Measurements from ENCODE around the gene SMIM36. TPM values are rescaled to one million over a fixed set of nuclear protein-coding genes. Genes with fewer than 3 reads are reported as not detected.

The SMIM36 gene
- total RNA-seq, 2 experiments from 2014 or later, result not detected

DNA sequence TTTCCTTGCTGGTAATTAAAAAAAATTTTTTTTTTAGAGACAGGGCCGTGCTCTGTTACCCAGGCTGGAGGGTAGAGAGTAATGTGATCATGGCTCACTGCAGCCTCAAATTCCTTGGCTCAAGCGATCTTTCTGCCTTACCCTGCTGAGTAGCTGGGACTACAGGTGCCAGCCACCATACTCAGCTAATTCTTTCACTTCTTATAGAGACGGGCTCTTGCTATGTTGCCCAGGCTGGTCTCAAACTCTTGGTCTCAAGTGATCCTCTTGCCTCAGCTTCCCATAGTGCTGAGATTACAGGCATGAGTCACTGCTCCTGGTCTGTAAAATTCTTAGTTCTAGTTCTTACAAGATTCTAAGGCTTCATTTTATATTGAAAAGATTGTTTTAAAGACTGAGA is 11.1 kb downstream of the SMIM36 start:
- Mint-ChIP-seq H3K27me3 (ENCODE audit: low read depth) (no peaks in the 10 kb centered on the region), H3K4me3 (no peak overlapping the region), H3K36me3 (ENCODE audit: low read depth) (no peaks in the 10 kb centered on the region), H3K27ac (no peak overlapping the region), H3K4me1 (ENCODE audit: low read depth) (no peaks in the 10 kb centered on the region), H3K9me3 (no peaks in the 10 kb centered on the region)
- no peak for DNase-seq
- CTCF ChIA-PET, result interaction anchor here (0.7 to 1.0 kb wide), 2 partner anchors 151 to 660 kb away, joined by 3 to 4 read pairs; no protein-coding TSS in a partner anchor
- intact Hi-C loops (cut with micrococcal nuclease), result no loop called here

DNA sequence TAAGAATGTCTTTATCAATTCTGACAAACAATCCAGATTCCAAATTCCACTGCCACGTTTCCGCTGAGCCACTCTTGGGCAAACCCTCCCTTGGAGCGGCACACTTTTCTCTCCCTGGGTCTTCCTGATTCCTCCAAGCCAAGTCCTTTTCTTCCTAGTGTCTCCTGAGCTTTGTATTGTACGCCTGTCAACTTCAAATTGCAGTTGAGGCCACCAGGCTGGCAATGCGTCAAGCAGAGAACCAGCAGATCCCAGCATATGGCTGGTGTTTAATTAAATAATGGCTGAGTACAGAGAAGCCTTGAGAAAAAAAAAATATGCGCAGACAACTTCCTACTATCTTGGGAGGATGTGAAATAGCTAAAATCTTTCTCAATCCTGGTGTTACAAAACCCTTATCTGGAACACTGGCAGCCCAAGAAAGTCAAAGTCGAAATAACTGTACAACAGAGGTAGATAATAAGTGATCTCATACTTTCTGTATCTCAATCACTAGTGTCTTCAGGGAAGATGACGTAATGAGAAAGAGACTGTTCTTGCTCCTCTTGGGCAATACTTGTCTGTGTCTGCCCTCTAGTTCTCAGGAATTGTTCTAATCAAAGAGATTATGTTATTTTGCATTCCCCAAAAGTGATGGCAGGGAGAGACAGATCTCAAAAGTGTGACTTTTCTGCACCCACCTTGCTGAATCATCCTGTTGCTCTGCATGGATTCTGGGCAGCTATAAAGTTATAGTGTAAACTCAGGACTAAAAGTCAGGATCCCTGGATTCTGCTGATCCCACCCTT is 15.0 kb downstream of the SMIM36 start:
- no peak overlapping the region for H3K27ac Mint-ChIP-seq

DNA sequence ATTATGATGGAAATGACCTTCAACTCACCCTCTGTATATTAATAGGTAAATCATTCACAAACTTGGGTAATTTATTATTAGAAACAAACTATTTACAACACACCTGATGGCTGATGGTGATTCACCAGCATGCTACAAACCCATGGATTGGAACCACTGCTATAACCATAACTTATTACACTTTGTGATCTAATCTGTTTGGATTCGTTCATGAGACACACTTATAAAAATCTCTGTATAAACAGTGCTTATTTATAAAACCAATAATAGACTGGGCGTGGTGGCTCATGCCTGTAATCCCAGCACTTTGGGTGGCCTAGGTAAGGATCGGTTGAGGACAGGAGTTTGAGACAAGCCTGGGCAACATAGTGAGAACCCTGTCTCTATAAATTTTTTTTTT is 16.0 kb downstream of the SMIM36 start:
- Mint-ChIP-seq H3K36me3 (ENCODE audit: low read depth) (no peaks in the 10 kb centered on the region), H3K4me3 (no peak overlapping the region), H3K27me3 (ENCODE audit: low read depth) (peaks cover 3% of the 10 kb centered on the region), H3K27ac (no peak overlapping the region), H3K4me1 (ENCODE audit: low read depth) (no peaks in the 10 kb centered on the region), H3K9me3 (no peaks in the 10 kb centered on the region)
- no peak for DNase-seq
- intact Hi-C loops (cut with micrococcal nuclease), result no loop called here
- CTCF ChIA-PET, result no interaction called here

More for the DNA sequence above, 15.0 kb downstream of the SMIM36 start:
- H3K4me3 Mint-ChIP-seq, result no peak overlapping the region
- no peaks in the 10 kb centered on the region for H3K4me1 Mint-ChIP-seq (ENCODE audit: low read depth)
- peaks cover 3% of the 10 kb centered on the region for H3K27me3 Mint-ChIP-seq (ENCODE audit: low read depth)
- no peak for DNase-seq
- intact Hi-C loops (cut with micrococcal nuclease), result no loop called here
- CTCF ChIA-PET, result no interaction called here
- no peaks in the 10 kb centered on the region for H3K9me3 Mint-ChIP-seq
- no peaks in the 10 kb centered on the region for H3K36me3 Mint-ChIP-seq (ENCODE audit: low read depth)

DNA sequence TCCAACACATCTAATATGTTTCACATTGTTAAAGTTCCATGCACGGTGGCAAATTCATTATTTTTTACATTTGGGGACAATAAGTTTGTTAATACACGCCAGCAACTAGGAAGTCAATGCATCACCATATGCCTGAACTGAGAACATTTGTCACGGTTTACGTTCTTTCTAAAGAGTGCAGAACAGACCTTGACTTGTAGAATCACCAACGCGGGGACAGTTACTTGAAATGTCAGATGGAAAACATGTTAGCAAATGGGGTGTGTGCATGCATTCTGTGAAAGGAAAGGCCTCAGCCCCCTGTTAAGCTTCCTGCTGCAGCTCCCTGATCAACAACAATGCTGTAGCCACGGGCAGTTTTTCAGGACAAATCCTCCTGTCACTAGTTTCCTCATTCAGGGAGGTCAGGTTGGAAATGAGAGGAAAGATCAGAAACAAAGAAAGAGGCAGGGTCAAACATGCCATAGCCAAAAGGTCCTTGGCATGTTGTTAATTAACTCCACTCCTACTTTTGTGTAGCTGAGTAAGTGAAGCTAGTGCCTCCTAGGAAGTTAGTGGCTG is 18.4 kb downstream of the SMIM36 start:
- no peak overlapping the region for H3K4me3 Mint-ChIP-seq
- H3K27me3 Mint-ChIP-seq (ENCODE audit: low read depth), result peaks cover 3% of the 10 kb centered on the region
- H3K4me1 Mint-ChIP-seq (ENCODE audit: low read depth), result no peaks in the 10 kb centered on the region
- H3K27ac Mint-ChIP-seq, result no peak overlapping the region
- H3K9me3 Mint-ChIP-seq, result no peaks in the 10 kb centered on the region
- no peak for DNase-seq
- no peaks in the 10 kb centered on the region for H3K36me3 Mint-ChIP-seq (ENCODE audit: low read depth)
- intact Hi-C loops (cut with micrococcal nuclease), result no loop called here
- CTCF ChIA-PET, result interaction anchor here (0.9 kb wide), 1 partner anchor 136 kb away, joined by 4 read pairs; no protein-coding TSS in a partner anchor

DNA sequence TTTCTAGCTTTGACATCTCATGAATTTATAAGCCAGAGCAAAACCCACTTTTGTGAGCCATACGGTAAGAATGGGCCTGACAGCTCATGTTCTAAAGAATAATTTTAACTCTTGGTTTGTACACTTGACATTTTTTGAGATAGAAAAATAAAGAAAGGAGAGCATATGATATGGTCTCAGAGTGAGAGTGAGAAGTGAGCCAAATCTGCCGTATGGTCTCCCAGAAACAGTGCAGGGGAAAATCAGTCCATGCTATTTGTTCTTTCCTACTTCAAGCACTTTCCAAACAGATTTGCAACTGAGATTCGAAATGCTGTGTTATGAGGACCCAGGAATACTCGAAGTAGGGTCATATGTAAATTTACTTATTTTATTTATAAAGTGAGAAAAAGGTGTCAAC is 20.9 kb downstream of the SMIM36 start:
- CTCF ChIA-PET, result interaction anchor here (0.6 kb wide), 1 partner anchor 24 kb away, joined by 3 read pairs; no protein-coding TSS in a partner anchor
- no peaks in the 10 kb centered on the region for H3K36me3 Mint-ChIP-seq (ENCODE audit: low read depth)
- no peaks in the 10 kb centered on the region for H3K4me1 Mint-ChIP-seq (ENCODE audit: low read depth)

DNA sequence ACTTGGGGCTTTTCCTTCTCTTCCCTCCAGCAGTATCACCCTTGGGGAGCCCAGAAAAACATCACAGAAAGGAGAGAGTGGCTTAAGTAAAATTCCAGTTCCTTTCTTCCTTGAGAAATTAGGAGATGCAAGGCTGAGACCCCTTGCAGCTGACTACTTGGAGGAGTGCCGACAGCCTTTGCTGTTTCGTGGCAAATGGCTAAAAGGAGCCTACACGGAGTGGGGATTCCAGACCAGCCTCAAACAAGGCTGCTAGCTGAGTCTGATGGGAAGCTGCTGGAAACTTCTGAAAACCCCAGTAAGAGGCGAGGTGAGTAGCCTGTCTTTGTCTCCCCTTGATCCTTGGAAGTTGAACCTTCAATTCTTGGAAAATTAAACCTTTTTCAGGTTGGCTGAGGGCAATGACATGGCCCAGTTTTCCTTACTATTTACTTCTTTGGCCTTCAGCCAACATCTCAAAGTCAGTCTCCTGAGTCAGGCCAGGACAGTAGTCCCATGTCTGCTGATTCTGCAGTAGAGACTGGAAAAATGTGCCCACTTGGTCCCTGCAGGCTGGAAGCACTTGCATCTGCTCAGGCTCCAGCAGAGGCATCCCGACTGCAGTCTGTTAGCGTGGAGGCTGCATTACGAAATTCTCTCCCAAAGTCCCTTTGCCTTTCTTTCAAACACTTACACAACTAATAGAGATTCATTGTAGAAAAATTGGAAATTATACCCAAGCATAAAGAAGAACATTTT is 23.4 kb downstream of the SMIM36 start:
- intact Hi-C loops (cut with micrococcal nuclease), result no loop called here
- no peaks in the 10 kb centered on the region for H3K36me3 Mint-ChIP-seq (ENCODE audit: low read depth)
- CTCF ChIA-PET, result no interaction called here
- no peaks in the 10 kb centered on the region for H3K27me3 Mint-ChIP-seq (ENCODE audit: low read depth)
- H3K27ac Mint-ChIP-seq, result no peak overlapping the region
- no peak overlapping the region for H3K4me3 Mint-ChIP-seq
- no peaks in the 10 kb centered on the region for H3K4me1 Mint-ChIP-seq (ENCODE audit: low read depth)
- no peaks in the 10 kb centered on the region for H3K9me3 Mint-ChIP-seq
- no peak for DNase-seq

More for the DNA sequence above, 20.9 kb downstream of the SMIM36 start:
- intact Hi-C loops (cut with micrococcal nuclease), result no loop called here
- H3K9me3 Mint-ChIP-seq, result no peaks in the 10 kb centered on the region
- H3K27ac Mint-ChIP-seq, result no peak overlapping the region
- no peak for DNase-seq
- H3K4me3 Mint-ChIP-seq, result no peak overlapping the region
- H3K27me3 Mint-ChIP-seq (ENCODE audit: low read depth), result peaks cover 3% of the 10 kb centered on the region

DNA sequence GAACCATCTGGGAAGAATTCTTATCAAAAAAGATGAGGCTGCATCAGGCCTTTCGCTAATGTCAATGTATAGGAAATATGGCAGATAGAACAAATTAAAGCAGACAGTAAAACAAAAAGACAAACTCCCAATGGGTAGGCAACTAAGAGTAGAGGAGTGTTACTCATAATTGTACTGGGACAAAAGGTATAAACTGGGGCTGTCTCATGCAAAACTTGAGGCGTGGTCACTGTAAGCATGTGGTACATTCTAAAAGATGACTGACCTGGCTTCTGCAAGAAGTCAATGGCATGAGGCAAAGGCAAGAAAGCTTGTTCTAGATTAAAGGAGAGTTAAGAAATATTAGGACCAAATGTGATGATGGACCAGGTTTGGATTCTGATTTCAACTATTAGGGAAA is 26.7 kb downstream of the SMIM36 start:
- intact Hi-C loops (cut with micrococcal nuclease), result no loop called here

DNA sequence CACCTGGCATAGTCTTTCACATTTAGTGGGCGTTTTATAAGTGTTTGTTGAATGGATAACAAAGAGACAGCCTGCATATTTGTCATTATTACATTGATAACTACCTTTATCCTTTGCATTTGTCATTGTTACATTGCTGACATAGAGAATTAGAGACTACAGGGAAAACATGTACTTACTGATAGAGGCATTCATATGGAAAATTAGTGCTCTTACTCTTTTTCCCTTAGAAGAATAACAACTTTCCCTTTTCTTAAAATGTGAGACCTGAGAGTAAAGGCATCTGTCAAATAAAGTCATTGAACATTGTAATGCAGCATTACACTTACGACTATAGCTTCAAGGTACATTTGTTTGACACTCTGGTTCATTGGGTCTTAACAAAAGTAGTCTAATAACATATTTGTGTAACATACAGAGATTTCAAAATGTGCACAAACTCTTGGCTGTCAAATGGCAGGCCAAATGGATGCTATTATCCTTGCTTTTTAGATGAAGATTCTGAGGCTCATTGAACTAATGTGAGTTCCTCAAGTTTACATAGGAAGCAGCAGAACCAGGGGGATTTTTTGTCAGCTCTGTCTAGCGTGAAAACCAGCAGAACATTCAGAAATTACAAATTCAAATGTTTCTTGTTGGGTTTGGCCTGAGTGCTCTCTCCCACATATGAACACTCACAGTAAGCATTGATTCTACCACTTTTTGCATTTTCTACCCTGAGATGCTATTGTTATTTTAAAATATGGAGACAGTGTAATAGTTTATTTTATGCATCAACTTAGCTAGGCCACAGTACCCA is 28.5 kb downstream of the SMIM36 start:
- Mint-ChIP-seq H3K4me1 (ENCODE audit: low read depth) (no peaks in the 10 kb centered on the region), H3K27ac (no peak overlapping the region), H3K9me3 (no peaks in the 10 kb centered on the region), H3K27me3 (ENCODE audit: low read depth) (no peaks in the 10 kb centered on the region), H3K4me3 (no peak overlapping the region), H3K36me3 (ENCODE audit: low read depth) (no peaks in the 10 kb centered on the region)
- no peak for DNase-seq
- CTCF ChIA-PET, result no interaction called here
- intact Hi-C loops (cut with micrococcal nuclease), result no loop called here

More for the DNA sequence above, 26.7 kb downstream of the SMIM36 start:
- Mint-ChIP-seq H3K36me3 (ENCODE audit: low read depth) (no peaks in the 10 kb centered on the region), H3K4me3 (no peak overlapping the region), H3K9me3 (no peaks in the 10 kb centered on the region), H3K27ac (no peak overlapping the region), H3K4me1 (ENCODE audit: low read depth) (no peaks in the 10 kb centered on the region), H3K27me3 (ENCODE audit: low read depth) (no peaks in the 10 kb centered on the region)
- no peak for DNase-seq
- CTCF ChIA-PET, result interaction anchor here (0.8 kb wide), 1 partner anchor 128 kb away, joined by 3 read pairs; no protein-coding TSS in a partner anchor

DNA sequence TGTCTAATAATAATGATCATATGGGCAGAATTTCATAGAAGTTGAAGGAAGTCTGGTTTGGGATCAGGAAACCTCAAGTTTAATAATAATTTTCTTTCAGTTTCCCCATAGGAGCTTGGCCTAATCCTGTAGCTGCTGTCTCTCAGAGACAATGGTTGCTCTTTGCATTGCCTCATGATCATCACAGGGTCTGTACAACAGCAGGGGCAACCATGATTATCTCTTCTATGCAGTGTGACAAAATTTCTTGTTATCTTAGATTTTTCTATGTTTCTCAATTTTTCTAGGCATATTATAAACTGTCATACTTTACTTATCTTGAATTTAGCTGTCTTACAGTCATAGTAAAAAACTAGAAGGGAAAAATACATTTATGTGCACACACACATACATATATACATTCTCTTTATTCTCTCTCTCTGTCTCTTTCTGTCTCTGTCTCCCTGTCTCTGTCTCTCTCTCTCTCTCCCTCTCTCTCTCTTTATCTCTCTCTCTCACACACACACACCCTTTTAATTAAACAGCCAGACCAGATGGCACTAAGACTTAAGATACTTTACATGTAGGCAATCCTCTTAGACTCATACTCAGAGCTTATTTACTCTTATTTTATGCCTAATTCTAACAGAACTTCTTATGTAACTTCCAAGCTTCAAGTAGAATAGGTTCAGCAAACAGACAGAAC is 30.5 kb downstream of the SMIM36 start:
- no peaks in the 10 kb centered on the region for H3K36me3 Mint-ChIP-seq (ENCODE audit: low read depth)
- no peaks in the 10 kb centered on the region for H3K9me3 Mint-ChIP-seq
- H3K27me3 Mint-ChIP-seq (ENCODE audit: low read depth), result no peaks in the 10 kb centered on the region
- H3K4me1 Mint-ChIP-seq (ENCODE audit: low read depth), result no peaks in the 10 kb centered on the region
- CTCF ChIA-PET, result interaction anchor here (0.9 to 1.6 kb wide), 2 partner anchors 34 to 36 kb away, joined by 3 to 4 read pairs; no protein-coding TSS in a partner anchor
- no peak for DNase-seq
- H3K27ac Mint-ChIP-seq, result no peak overlapping the region
- intact Hi-C loops (cut with micrococcal nuclease), result no loop called here
- no peak overlapping the region for H3K4me3 Mint-ChIP-seq

DNA sequence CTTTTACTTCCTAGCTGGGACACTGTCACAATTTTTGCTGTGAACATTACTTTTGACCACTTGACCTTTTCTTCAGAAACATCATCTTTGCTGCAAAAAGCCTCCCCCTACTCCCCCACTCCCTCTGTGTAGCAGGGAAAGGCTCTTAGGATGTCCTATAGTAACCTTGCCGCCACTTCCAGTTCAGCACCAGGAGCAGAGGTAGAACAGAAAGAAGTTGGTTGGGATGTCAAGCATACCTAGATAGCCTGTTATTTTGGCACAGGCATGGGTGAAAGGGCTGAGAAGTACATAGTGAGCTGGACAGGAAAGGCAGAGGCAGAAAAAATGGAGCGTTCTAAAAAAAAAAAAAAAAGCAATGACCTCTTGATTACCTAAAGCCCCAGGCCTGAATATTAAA is 31.3 kb downstream of the SMIM36 start:
- Mint-ChIP-seq H3K36me3 (ENCODE audit: low read depth) (no peaks in the 10 kb centered on the region), H3K4me3 (no peak overlapping the region), H3K4me1 (ENCODE audit: low read depth) (no peaks in the 10 kb centered on the region), H3K9me3 (no peaks in the 10 kb centered on the region), H3K27ac (no peak overlapping the region), H3K27me3 (ENCODE audit: low read depth) (no peaks in the 10 kb centered on the region)
- CTCF ChIA-PET, result interaction anchor here (1.6 kb wide), 1 partner anchor 37 kb away, joined by 3 read pairs; no protein-coding TSS in a partner anchor
- intact Hi-C loops (cut with micrococcal nuclease), result no loop called here
- DNase-seq, result no peak

DNA sequence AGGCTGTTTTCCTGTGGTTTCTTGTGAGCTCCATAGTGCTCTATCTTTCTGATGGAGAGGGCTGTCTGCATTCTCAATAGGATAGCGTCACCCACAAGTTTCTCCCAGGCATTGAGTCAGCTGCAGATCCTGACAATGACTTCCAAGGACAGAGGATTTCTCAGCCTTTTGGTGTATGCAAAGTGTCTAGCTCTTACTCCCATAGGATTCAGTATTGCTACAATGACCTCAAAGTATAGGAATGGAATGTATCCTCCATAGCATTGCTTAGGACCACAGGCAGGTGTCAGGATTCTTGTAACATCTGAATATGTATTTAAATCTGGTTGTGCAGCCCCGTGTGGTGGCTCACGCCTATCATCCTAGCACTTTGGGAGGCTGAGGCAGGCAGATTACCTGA is 32.3 kb downstream of the SMIM36 start:
- no peak overlapping the region for H3K4me3 Mint-ChIP-seq
- no peak for DNase-seq
- no peak overlapping the region for H3K27ac Mint-ChIP-seq
- CTCF ChIA-PET, result interaction anchor here (0.7 to 1.6 kb wide), 2 partner anchors 35 to 1245 kb away, joined by 3 read pairs; no protein-coding TSS in a partner anchor
- H3K36me3 Mint-ChIP-seq (ENCODE audit: low read depth), result no peaks in the 10 kb centered on the region
- no peaks in the 10 kb centered on the region for H3K9me3 Mint-ChIP-seq
- intact Hi-C loops (cut with micrococcal nuclease), result no loop called here
- no peaks in the 10 kb centered on the region for H3K4me1 Mint-ChIP-seq (ENCODE audit: low read depth)
- no peaks in the 10 kb centered on the region for H3K27me3 Mint-ChIP-seq (ENCODE audit: low read depth)

All from activated naive CD4-positive, alpha-beta T cell treated with anti-CD3 and anti-CD28 coated beads for 36 hours (primary cell).